ENCODE data around the gene MYO5A.
A peak's percentile ranks its signal among the peaks of the same experiment; 100 is the strongest.
"Not testable (repeated sequence)": the region's sequence is repeated elsewhere in the genome, so short reads cannot be mapped to it uniquely, and the experiment has no call there.

Gene MYO5A

GRCh38 chr15:52464040-52464439 is 64.6 kb downstream of the MYO5A start:
- H3K4me3 ChIP-seq (ENCODE audit: control insufficient read depth, low read depth, low read length), result no peak overlapping the region
- TF ChIP-seq CTCF (IDR thresholded peaks at IDR 0.05; ENCODE audit: control insufficient read depth, insufficient read depth, low read depth, low read length, missing control alignments), result no peak
- DNase-seq (ENCODE audit: low read depth), result no peak

GRCh38 chr15:52463638-52464037 is 65.0 kb downstream of the MYO5A start:
- TF ChIP-seq CTCF (IDR thresholded peaks at IDR 0.05; ENCODE audit: control insufficient read depth, insufficient read depth, low read depth, low read length, missing control alignments), result peak; percentile 20
- no peak overlapping the region for H3K4me3 ChIP-seq (ENCODE audit: control insufficient read depth, low read depth, low read length)
- no peak for DNase-seq (ENCODE audit: low read depth)

- no peak for TF ChIP-seq CTCF (IDR thresholded peaks at IDR 0.05; ENCODE audit: control insufficient read depth, insufficient read depth, low read depth, low read length, missing control alignments)
- DNase-seq (ENCODE audit: low read depth), result no peak
Measured at GRCh38 chr15:52462806-52463360, 65.8 kb downstream of the MYO5A start.

GRCh38 chr15:52459701-52460100 is 69.0 kb downstream of the MYO5A start:
- DNase-seq (ENCODE audit: low read depth); H3K4me3 ChIP-seq (ENCODE audit: control insufficient read depth, low read depth, low read length): not testable (repeated sequence)

More at GRCh38 chr15:52462806-52463360, 65.8 kb downstream of the MYO5A start:
- H3K4me3 ChIP-seq (ENCODE audit: control insufficient read depth, low read depth, low read length), result no peak overlapping the region

GRCh38 chr15:52459265-52459664 is 69.4 kb downstream of the MYO5A start:
- not testable (repeated sequence) for DNase-seq (ENCODE audit: low read depth); H3K4me3 ChIP-seq (ENCODE audit: control insufficient read depth, low read depth, low read length)

GRCh38 chr15:52448011-52448890 is 80.4 kb downstream of the MYO5A start:
- H3K4me3 ChIP-seq (ENCODE audit: control insufficient read depth, low read depth, low read length), result no peak overlapping the region
- no peak for DNase-seq (ENCODE audit: low read depth)
- no peak for TF ChIP-seq CTCF (IDR thresholded peaks at IDR 0.05; ENCODE audit: control insufficient read depth, insufficient read depth, low read depth, low read length, missing control alignments)

- no peak for DNase-seq (ENCODE audit: low read depth)
- TF ChIP-seq CTCF (IDR thresholded peaks at IDR 0.05; ENCODE audit: control insufficient read depth, insufficient read depth, low read depth, low read length, missing control alignments), result no peak
- H3K4me3 ChIP-seq (ENCODE audit: control insufficient read depth, low read depth, low read length), result no peak overlapping the region
Measured at GRCh38 chr15:52445954-52446353, 82.7 kb downstream of the MYO5A start.
